Measurements from ENCODE around the gene NTN4. TPM values are rescaled to one million over a fixed set of nuclear protein-coding genes. Genes with fewer than 3 reads are reported as not detected.
A peak's percentile ranks its signal among the peaks of the same experiment; 100 is the strongest.
"Not testable (repeated sequence)": the region's sequence is repeated elsewhere in the genome, so short reads cannot be mapped to it uniquely, and the experiment has no call there.

NTN4 gene
- total RNA-seq, 1 donor from 2014 or later, result 63.9 TPM

GRCh38 chr12:95834572-95834971 lies 44.0 kb upstream of the NTN4 start:
- no peak for TF ChIP-seq CTCF (IDR thresholded peaks at IDR 0.05)
- no peak overlapping the region for H3K4me3 ChIP-seq
- intact Hi-C loops (cut with DNase I), result no loop called here
- H3K27ac ChIP-seq, result no peak overlapping the region
- H3K36me3 ChIP-seq, result no peaks in the 10 kb centered on the region
- H3K4me1 ChIP-seq, result no peaks in the 10 kb centered on the region
- no peaks in the 10 kb centered on the region for H3K27me3 ChIP-seq
- no peak for DNase-seq (ENCODE audit: low spot score in 2 of 2)
- H3K9me3 ChIP-seq, result no peaks in the 10 kb centered on the region

GRCh38 chr12:95830335-95831089 lies 39.9 kb upstream of the NTN4 start:
- Histone ChIP-seq H3K4me3 (no peak overlapping the region), H3K36me3 (no peaks in the 10 kb centered on the region), H3K9me3 (no peaks in the 10 kb centered on the region), H3K27ac (no peak overlapping the region), H3K27me3 (no peaks in the 10 kb centered on the region), H3K4me1 (no peaks in the 10 kb centered on the region)
- no peak for DNase-seq (ENCODE audit: low spot score in 2 of 2)
- TF ChIP-seq CTCF (IDR thresholded peaks at IDR 0.05), result no peak
- intact Hi-C loops (cut with DNase I), result no loop called here

GRCh38 chr12:95829395-95829794 lies 38.8 kb upstream of the NTN4 start:
- TF ChIP-seq CTCF (IDR thresholded peaks at IDR 0.05), result no peak
- no peak for DNase-seq (ENCODE audit: low spot score in 2 of 2)
- intact Hi-C loops (cut with DNase I), result no loop called here
- Histone ChIP-seq H3K4me3 (no peak overlapping the region), H3K9me3 (no peaks in the 10 kb centered on the region), H3K27ac (no peak overlapping the region), H3K4me1 (no peaks in the 10 kb centered on the region), H3K36me3 (no peaks in the 10 kb centered on the region), H3K27me3 (no peaks in the 10 kb centered on the region)

DNA sequence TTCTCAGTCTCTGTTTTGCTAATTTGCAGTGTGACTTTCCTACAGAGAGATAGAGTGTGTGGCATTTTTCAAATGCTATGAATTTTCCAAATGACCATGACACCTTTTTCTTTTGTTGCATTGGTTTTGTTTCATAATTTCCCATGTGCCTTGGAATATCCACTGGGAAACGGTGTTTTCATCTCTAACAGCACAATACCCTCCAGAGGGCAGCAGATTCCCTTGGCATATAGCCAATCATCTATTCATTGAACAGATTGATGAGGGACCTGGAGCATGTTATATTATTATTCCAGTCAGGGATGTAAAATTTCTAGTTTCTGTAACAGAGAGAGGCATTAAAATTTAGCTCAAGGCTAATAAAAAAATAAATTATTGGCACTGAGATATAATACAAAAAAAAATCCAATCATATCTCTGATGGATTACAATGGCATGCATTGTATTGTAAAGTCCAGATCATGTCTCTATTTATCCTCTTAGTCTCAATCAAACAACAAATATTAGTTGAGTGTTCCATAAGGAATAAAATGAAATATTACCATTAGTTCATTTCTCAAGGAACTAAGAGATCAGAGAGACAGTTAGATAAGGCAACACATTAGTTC lies 29.6 kb upstream of the NTN4 start:
- Histone ChIP-seq H3K9me3 (no peaks in the 10 kb centered on the region), H3K27me3 (no peaks in the 10 kb centered on the region), H3K36me3 (no peaks in the 10 kb centered on the region), H3K4me1 (no peaks in the 10 kb centered on the region), H3K27ac (no peak overlapping the region), H3K4me3 (no peak overlapping the region)
- no peak for DNase-seq (ENCODE audit: low spot score in 2 of 2)
- intact Hi-C loops (cut with DNase I), result loop anchor here (5.0 kb wide), 1 partner anchor 177 kb away; the partner anchor contains the start of gene HAL
- TF ChIP-seq CTCF (IDR thresholded peaks at IDR 0.05), result peak; percentile 21 to 47 (median 35)

DNA sequence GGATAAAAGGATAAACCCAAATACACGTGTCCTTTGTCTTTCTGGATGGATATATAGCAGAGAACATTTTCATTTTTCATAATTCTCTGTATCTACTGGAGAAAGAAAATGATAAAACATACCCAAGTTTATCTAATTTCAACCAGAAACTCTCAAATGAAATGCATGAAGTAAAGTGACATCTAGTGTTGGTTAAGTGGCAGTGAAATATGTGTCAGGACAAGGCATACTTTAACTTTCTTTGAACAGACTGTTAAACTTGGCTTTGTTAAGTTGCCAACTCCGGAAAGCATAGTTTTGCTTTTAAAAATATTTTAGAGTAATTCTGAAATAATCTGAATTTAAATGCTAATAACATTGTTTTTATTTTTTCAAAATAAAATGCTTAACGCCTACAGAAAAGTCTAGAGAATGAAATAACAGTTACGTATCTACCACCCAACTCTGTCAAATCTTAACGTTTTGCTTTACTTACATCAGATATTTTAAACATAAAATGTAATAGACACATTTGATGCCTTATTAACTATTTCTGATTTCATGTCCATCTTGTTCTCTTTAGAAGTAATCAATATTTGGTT lies 25.2 kb upstream of the NTN4 start:
- intact Hi-C loops (cut with DNase I), result loop anchor here (1.0 to 10.0 kb wide), 4 partner anchors 117 to 379 kb away; partner anchors contain the start of gene ELK3
- Histone ChIP-seq H3K9me3 (no peaks in the 10 kb centered on the region), H3K4me1 (no peaks in the 10 kb centered on the region), H3K4me3 (no peak overlapping the region), H3K27ac (no peak overlapping the region), H3K36me3 (no peaks in the 10 kb centered on the region), H3K27me3 (no peaks in the 10 kb centered on the region)
- TF ChIP-seq CTCF (IDR thresholded peaks at IDR 0.05), result peak; percentile 62 to 82 (median 62)
- DNase-seq (ENCODE audit: low spot score in 2 of 2), result no peak

- intact Hi-C loops (cut with DNase I), result loop anchor here (10.0 kb wide), 1 partner anchor 383 kb away; the partner anchor contains the start of gene ELK3
- DNase-seq (ENCODE audit: low spot score in 2 of 2); H3K9me3 ChIP-seq; H3K27me3 ChIP-seq; H3K4me3 ChIP-seq; H3K36me3 ChIP-seq; H3K27ac ChIP-seq; H3K4me1 ChIP-seq: not testable (repeated sequence)
These were observed 21.6 kb upstream of the NTN4 start for GRCh38 chr12:95812155-95812554.
